Endothelial cell of umbilical vein (primary cell): ENCODE measurements around the gene FYCO1.

Source experiments
- EZH2 ChIP-seq: IDR thresholded peaks from 2 replicates; pipeline ENCODE4 v1.6.1; 2012; ENCODE audit warnings: borderline replicate concordance, low read depth, mild to moderate bottlenecking, moderate library complexity, low read length, inconsistent platforms; ENCODE audit not compliant: severe bottlenecking
- POLR2A ChIP-seq: IDR thresholded peaks from 2 replicates; pipeline ENCODE4 v1.6.1; 2012; ENCODE audit warnings: low read depth, mild to moderate bottlenecking, control low read depth, low read length
- POLR2AphosphoS5 ChIP-seq: IDR thresholded peaks from 2 replicates; pipeline ENCODE4 v1.6.1; 2012; ENCODE audit warnings: low read depth, mild to moderate bottlenecking, control low read depth, low read length, moderate library complexity; ENCODE audit not compliant: insufficient read depth
- TF ChIP-seq, protein P1 (sequence below), 2 donors: IDR thresholded peaks; 1 replicate in 1 of 2; 2 replicates in 1 of 2; pipeline ENCODE4 v1.5.1; 2011; ENCODE audit warnings: low read length in 2 of 2, mild to moderate bottlenecking in 2 of 2, moderate library complexity in 2 of 2, control low read depth in 1 of 2, inconsistent platforms in 1 of 2, low read depth in 1 of 2; ENCODE audit not compliant: insufficient read depth in 1 of 2; ENCODE audit errors: extremely low read depth in 1 of 2
- TF ChIP-seq, protein P2 (sequence below): IDR thresholded peaks from 2 replicates; pipeline ENCODE4 v1.6.1; 2011; ENCODE audit not compliant: insufficient read depth, insufficient read length

DNA sequence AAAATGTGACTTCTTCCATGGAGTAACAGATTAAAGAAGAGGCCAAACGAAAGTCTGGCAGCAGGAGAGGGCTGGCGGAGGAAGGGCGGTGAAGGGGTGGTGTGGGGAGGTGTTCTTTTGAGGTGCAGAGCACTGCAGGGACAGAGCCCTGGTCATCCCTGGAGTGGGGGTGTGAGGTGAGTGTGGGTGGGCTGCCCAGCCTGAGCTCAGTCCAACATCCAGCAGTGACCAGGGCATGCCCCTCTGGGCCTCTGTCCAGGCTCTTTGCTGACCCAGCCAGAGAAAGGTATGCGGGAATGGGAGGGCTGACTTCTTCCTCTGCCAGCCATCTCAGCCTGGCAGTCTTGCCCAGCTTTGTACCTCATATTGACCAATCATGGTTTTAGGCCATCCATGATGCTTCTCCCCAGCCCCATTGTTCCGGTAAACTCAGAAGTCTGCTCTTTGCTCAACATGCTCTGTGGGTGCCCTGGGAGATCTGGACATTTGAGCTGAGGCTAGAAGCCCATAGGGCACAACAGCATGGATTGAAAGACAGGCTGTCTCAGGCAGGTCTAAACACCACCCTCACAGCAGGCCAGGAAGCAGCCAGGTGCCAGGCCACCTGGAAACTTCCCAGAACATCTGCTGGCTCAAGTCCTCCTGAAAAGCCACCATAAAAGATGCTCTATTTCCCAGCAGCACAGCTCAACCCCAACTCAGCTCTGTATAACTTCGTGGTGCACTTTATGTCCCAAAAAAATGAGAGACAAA is 78.3 kb downstream of the FYCO1 start:
- TF ChIP-seq, protein P1, sequence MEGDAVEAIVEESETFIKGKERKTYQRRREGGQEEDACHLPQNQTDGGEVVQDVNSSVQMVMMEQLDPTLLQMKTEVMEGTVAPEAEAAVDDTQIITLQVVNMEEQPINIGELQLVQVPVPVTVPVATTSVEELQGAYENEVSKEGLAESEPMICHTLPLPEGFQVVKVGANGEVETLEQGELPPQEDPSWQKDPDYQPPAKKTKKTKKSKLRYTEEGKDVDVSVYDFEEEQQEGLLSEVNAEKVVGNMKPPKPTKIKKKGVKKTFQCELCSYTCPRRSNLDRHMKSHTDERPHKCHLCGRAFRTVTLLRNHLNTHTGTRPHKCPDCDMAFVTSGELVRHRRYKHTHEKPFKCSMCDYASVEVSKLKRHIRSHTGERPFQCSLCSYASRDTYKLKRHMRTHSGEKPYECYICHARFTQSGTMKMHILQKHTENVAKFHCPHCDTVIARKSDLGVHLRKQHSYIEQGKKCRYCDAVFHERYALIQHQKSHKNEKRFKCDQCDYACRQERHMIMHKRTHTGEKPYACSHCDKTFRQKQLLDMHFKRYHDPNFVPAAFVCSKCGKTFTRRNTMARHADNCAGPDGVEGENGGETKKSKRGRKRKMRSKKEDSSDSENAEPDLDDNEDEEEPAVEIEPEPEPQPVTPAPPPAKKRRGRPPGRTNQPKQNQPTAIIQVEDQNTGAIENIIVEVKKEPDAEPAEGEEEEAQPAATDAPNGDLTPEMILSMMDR (IDR thresholded peaks at IDR 0.05; ENCODE audit: extremely low read depth in 1 of 2, insufficient read depth in 1 of 2, low read depth in 1 of 2, low read length in 2 of 2): no peak
- TF ChIP-seq EZH2 (no peak), POLR2A (no peak), POLR2AphosphoS5 (no peak)
- TF ChIP-seq, protein P2, sequence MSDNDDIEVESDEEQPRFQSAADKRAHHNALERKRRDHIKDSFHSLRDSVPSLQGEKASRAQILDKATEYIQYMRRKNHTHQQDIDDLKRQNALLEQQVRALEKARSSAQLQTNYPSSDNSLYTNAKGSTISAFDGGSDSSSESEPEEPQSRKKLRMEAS: no peak
